Activated CD8-positive, alpha-beta memory T cell treated with anti-CD3 and anti-CD28 coated beads, Interleukin-2, amount 50 U/mL, for 24 hours (primary cell): ENCODE results near the gene USH2A.

ENCODE experiments used
- DNase-seq: peaks from one replicate; pipeline ENCODE4 v3.0.0-alpha.2; 2020; ENCODE audit errors: extremely low read depth

The USH2A gene, protein sequence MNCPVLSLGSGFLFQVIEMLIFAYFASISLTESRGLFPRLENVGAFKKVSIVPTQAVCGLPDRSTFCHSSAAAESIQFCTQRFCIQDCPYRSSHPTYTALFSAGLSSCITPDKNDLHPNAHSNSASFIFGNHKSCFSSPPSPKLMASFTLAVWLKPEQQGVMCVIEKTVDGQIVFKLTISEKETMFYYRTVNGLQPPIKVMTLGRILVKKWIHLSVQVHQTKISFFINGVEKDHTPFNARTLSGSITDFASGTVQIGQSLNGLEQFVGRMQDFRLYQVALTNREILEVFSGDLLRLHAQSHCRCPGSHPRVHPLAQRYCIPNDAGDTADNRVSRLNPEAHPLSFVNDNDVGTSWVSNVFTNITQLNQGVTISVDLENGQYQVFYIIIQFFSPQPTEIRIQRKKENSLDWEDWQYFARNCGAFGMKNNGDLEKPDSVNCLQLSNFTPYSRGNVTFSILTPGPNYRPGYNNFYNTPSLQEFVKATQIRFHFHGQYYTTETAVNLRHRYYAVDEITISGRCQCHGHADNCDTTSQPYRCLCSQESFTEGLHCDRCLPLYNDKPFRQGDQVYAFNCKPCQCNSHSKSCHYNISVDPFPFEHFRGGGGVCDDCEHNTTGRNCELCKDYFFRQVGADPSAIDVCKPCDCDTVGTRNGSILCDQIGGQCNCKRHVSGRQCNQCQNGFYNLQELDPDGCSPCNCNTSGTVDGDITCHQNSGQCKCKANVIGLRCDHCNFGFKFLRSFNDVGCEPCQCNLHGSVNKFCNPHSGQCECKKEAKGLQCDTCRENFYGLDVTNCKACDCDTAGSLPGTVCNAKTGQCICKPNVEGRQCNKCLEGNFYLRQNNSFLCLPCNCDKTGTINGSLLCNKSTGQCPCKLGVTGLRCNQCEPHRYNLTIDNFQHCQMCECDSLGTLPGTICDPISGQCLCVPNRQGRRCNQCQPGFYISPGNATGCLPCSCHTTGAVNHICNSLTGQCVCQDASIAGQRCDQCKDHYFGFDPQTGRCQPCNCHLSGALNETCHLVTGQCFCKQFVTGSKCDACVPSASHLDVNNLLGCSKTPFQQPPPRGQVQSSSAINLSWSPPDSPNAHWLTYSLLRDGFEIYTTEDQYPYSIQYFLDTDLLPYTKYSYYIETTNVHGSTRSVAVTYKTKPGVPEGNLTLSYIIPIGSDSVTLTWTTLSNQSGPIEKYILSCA (N-terminal part only)

DNA sequence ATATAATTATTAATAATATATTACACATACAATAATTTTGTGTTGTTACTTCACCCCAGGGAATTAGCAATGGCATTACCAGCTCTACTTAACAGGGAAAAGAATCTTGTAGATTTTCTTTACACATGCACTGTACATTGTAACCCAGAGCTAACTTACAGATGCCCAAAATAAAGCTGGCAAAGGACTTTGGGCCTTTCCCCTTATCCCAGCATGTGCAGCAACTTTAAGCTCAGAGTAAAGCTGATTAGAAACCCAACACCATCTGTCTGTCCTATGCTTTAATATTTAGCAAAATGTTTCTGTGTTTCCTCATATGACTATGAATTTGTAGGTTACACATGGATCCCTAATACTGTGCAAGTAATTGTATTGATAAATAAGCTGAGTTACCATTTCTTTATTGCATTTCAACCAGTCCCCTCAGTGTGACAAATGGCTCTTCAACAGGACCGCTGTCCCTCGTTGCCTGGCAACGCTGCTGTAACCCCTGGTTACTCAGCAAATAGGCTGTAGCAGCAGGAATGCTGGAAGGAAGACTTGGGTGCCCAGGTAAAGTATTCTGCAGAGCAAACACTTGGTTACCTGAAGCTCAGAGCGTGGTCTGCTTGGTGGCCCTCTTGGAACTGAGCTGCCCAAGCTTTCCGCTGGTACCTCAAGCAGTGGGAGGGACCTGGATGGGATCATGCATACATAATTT, at the start of gene USH2A:
Gene USH2A, minus strand, starts transcription at position 628 of the 700 bp plus-strand sequence. CDS start 1,112 bp downstream, outside the sequence.
- DNase-seq = no peak

DNA sequence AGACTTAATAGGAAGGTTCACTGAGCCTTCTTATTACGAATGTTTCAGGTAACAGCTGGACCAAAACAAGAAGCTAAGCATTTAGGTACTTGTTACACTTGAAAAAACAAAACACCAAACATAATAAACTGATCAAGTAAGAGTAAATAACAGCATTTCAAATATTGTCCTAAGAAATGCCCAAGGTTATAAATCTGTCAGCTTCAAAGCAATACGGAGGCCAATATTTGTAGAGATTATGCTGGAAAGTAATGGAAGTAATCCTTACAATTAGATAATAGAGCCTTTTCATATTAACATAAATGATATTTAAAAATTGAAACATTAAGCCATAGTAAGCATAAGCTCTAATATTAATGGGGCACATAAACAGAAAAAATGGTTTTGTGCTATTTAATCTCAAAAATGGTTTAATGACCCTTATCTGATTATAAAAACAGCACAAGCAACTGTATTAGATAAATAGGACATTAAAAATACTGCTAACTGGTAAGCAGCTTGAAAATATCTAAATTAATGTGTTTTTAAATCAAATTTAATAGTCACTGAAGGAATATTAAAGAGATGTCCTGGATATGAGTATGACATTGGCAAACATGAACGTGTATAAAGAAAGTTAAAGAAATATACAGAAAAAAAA, 43.0 kb upstream of the USH2A start:
- no peak for DNase-seq

DNA sequence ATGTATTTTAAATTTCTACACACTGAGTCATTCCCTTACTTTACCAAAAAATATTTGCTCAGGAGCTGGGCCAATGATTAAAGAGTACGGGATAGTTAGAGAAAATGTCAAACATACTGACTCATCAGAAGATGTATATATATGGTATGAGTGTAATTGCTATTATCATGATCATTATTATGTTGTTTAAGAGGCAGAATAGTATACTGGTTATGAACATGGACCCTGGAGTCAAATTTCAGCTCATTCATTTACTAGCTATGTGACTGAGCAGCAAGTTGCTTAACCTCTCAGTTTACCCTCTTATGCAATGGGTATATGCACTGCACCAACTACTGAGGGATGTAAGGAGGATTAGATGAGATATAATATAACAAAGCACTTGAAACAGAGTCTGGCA, 41.2 kb upstream of the USH2A start:
- no peak for DNase-seq

DNA sequence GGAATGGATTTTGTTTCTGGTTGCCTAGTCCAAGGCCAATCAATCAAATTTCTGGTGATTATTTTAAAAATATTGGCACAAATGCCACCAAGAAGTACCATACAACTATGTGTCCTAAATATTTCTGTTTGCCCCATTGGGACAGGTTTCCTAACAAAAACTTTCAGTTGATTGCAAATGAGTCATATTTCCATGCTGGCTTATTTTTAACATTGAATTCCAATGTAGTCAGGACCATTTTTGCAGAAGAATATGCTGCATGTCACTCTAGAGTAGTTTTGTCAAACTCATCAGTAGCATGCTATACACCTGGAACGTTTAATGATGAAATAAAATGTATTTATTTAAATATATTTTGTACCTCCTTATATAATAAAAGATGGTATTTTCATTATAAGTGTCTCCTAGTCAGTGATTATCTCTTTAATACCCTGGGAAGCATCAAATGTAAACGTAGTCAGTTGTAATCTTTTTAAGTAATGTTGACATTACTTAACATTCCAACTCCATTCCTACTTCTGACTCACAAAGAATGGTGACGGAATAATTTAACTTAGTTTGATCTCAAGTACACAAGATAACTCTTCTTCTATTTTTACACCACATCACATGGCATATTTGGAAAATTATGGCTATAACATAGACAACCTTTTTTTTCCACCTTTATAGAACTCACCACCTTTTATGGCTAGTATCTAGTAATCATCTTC, 39.0 kb upstream of the USH2A start:
- DNase-seq = no peak

DNA sequence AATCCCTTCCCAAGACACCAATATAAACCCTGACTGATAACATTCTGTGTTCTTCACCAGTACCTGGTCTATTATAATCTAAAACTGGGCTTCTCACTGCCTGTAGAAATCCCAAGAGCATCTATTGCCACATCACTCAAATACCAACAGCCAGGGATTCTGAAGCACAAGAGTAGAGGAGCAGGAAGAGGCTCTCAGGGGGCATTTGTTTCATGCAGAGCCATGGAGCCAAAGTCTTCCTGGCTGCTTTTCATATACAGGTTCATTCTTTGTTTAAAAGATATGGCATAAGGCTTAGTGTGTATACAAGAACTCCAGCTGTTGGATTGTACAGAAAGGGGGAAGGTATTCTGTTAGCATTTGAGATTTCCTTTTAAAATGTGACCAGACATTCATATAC, 38.2 kb upstream of the USH2A start:
- no peak for DNase-seq

DNA sequence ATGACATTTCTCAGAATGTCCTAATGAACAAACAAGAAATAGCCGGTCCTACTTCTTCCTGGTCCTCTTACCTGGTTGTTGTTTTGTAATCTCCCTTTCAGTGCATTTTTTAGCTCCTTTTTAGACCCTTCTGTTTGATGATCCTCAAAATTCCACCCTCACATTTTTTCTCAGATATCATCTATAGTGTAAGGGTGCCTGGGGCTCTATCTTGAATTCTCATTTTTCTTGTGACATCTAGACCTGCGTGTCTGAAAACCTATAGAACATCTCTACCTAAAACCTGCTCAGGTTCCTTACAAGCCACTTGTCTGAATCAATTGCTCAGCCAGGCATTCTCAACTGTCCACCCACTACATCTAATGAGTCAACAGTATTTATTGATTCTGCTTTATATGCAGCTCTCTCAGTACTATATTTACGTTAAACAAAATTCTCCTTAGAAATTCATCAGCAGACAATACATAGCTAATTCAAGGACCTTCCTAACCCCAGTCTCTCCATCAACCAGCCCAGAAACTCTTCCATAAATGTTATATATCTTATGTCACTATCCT, 36.5 kb upstream of the USH2A start:
- no peak for DNase-seq

DNA sequence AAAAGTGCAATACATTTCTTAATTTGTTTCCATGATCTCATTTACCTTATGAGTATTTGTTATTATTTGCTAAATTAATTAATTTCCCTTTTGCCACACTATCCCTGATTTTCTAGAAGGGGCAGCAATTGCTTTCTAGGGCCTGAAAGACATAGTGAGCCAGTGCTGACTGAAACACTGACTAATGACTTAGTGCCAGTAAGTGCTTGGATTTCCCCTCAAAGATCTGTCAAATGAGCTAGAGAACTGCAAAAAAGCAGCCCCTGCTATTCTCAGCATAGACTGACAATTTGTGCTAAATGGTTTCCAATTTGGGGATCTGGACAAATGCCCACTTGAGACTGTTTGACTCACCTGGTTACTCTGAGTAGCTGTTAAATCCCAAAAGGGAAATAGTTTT, 35.6 kb upstream of the USH2A start:
- no peak for DNase-seq

DNA sequence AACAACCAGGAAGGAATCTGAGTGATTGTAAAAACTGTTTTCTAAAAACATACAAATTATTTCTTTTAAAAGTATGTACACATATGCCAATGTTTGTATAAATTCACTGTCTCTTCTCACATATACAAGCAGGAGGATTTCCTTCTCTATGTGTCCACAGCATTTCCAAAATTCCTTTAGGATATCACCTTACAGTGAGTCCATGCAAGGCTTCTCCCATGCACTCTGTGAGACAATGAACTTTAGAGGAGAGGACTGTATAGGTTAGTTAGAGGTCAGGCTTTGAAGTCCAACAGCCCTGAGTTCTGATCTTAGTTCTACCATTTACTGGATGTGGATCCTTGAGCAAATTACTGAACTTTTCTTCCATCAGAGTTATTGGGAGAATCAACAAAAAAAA, 34.1 kb upstream of the USH2A start:
- no peak for DNase-seq

DNA sequence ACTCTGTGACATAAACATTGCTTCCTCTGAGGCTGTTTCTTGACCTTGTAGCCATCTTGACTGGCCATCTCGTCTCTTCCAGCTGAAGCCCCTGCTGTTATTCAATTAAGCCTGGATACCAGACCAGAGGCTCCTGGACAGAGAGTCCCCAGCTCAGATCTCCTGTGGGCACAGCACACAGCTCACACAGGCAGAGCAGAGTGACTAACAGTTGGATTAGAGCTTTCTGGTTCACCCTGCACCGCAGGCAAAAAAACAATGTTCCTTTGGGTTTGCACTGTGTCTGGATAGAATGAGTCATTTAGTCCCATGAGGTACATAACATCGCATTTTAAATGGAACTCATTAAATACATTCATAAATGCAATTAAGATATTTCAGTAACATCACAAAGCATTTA, 33.4 kb upstream of the USH2A start:
- no peak for DNase-seq

DNA sequence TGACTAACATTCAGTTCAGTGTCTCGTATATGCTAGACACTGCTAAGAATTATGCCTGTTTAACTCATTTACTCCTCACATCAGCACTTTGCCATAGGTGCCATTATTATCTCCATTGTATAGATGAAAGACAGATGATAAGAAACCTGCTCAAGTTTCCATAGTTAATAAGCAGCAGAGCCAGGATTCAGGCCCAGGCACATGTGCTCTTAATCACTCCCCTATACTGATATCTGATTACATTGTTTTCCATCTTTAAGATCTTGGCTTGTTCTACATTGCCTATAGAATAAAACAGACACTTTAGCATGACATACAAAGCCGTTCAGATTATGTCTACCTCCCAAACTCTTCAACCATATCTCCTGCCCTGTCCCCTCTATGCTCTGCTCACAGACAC, 30.5 kb upstream of the USH2A start:
- DNase-seq = no peak

DNA sequence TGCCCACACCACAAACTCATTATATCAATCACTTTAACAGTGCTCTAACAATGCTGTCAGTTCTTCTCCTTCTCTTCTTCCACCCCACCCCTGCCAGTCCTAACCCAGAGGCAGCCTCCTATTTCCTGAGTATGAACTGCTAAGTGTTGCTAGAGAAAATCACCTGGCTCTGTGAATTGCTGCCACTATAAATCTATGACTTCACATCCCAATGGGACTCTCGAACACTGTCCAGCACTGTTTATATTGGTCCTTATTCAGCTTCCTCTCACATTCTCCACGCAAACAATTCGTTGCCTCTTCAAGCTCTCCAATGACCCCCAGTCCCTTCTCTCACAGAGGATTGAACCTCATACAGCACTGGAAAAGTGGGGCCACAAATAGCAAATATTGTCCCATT, 27.0 kb upstream of the USH2A start:
- DNase-seq = no peak

DNA sequence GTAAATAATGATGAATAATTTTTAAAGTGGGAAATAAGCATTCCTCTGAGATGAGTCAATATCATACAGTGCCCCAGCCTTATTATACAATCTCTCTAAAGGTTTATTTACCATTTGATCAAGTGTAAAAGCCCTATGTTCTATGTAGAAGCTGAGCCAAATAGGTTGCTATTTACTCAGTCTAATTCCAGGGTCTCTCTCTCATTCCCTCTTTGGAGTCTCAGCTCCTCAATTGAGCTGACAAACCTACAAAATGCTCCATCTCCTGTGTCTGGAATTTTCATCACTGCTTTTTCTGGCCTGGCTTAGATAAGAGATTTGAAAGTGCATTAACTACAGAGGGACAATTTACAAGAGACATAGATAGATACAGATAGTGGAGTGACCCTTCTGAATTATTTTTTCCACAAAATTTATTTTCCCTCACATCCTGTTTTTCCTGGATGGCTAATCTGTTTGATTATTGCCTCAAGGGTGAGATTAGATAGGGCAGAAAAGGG, 24.8 kb upstream of the USH2A start:
- no peak for DNase-seq

DNA sequence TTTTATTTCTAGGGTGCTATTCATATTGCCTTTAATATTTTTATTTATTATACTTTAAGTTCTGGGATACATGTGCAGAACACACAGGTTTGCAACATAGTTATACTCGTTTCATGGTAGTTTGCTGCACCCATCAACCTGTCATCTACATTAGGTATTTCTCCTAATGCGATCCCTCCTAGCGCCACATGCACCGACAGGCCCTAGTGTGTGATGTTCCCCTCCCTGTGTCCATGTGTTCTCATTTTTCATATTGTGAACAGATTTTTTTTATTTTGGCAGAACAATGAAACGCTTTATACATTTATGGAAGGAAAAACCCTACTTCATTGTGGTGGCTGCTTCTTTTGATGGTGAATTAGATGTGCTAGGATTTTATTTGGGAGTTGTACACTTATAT, 14.4 kb upstream of the USH2A start:
- no peak for DNase-seq

DNA sequence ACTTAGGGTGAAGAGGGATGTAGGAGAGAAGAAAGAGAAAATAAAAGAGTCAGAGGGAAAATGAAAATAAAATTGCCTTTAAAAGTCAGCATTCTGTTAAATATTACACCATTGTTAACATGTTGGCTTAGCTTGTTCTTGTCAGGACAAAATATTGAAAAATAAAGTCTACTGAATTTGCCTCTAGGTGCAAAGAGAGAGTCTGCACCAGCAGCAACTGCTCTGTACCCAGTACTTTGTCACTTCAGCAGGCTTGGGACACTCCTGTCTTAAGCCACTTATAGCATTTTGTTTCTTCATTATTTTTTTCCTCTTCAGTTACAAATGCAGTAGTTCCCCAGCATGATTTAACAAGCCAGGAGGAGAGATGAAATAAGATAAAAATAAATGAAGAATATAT, 11.0 kb upstream of the USH2A start:
- no peak for DNase-seq

DNA sequence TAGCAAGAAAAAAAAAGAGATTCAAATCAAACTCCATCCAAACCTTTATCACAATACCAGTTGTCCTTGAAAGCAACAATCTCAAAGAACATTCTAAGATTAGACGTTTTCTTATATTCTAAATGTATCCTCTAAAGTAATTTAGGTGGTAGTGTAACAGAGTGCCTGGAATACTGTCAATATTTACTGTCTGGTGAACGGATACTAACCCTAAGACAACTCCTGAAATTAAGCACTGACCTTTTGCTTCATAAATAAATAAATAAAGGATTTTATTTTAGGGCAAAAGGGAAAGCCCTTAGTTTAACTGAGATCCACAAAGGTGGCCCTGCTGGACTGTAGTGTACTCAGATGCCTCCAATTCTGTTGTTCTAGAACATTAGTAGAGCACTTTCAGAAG, 9.9 kb upstream of the USH2A start:
- no peak for DNase-seq

DNA sequence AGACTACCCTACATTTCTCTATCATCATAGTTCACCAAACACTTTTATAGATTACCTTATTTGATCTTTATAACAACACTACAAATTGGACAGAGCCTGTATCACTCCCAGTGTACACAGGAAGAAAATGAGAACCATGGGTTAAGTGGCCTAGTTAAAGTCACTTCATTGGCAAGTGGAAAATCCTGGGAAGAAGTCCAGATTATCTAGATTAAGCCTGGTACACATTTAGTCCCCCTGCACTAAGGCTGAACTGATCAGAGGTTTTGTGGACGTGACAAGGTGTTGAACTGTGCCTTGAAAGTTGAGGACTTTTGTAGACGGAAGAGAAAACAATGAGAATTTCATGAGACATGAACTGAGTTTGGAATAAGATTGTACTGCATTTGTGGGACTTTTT, 7.5 kb upstream of the USH2A start:
- no peak for DNase-seq

DNA sequence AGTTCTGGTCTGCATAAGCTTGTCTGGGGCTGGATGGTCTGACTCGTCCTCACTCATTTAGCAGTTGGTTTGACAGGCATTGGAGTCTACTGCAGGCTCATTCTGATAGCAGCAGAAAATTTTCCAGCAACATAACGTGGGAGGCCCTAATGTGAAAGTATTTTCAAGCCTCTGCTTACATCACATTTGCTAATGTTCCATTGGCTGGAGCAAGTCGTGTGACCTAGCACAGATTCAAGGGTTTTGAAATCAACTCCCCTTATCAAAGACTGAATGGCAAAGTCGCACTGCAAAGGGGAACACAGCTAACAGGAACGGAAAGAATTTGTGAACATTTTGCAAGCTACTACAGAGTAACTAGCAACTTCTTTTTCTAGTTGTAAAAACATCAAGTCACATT, 2.3 kb upstream of the USH2A start:
- DNase-seq = no peak

DNA sequence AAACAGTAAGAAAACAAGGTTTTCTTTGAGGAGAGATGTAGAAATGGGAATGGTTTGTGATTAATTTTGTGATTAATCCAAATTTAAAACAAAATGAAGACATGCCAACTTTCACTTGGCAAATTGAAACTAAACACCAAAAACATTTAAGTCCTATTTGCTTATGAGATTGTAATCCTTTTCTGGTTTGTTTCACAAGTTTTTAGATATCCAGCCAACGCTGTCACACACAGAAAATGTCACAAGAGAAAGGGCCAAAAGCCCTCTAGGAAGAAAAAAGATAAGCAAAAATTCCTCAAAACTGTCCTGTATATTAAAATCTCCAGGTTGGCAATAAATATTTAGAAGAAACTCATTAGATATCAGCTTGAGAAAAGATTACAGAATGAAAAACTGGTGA, 2.5 kb downstream of the USH2A start:
- DNase-seq = no peak

DNA sequence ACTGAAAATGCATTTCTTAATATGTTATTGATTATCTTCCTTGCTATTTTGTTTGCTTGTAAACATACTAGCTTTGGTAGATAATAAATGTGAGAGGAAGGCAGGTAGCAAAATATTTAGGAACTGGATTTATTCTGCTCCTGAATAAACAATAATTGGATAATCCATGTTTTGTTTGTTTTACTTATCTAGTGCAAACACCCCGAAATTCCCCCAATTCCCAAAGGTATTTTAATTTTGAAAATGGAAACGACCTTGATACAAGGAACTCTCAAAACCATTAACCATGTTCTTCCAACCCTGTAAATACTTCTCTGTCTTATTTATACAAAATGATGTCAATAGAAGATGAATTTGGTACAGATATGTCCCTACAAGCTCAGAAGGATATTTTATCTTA, 3.0 kb downstream of the USH2A start:
- no peak for DNase-seq

DNA sequence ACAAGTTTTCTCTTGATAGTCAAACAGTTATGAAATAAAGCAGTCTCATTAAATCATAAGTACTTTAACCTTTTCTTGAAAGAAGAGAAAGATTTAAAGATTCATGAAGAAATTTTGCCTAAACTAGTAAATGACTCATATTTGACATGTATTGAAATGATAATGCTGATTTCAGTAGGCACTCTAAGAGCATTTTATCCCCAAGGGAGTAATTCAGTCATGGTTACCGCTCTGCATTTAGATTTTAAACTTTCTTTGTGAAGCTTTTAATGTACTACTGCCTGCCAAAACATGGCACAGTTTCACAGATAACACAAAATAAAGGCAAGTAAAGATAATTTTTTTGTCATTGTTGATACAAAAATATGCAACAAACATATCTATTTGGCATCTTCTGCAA, 6.8 kb downstream of the USH2A start:
- no peak for DNase-seq
